Loucy (cell line): ENCODE data around the gene MRPS10.
"Not testable (repeated sequence)": the region's sequence is repeated elsewhere in the genome, so short reads cannot be mapped to it uniquely, and the experiment has no call there.

ENCODE experiments used
- H2AFZ ChIP-seq: fragments of 200-600 bp; sonication (generic); 2 replicates; pipeline ENCODE4 v1.6.0; 2016; ENCODE audit warnings: antibody characterized with exemption, mild to moderate bottlenecking, low read length, moderate library complexity
- H3F3A ChIP-seq: fragments of 200-600 bp; 2 replicates; pipeline ENCODE4 v1.6.0; 2016; ENCODE audit warnings: antibody characterized with exemption, low read depth, mild to moderate bottlenecking
- H3K27me3 ChIP-seq: fragments of 200-600 bp; sonication (generic); 2 replicates; pipeline ENCODE4 v1.6.1; 2014; ENCODE audit warnings: low read length, mild to moderate bottlenecking; ENCODE audit not compliant: insufficient read depth, poor library complexity, severe bottlenecking
- H3K36me3 ChIP-seq: fragments of 200-600 bp; sonication (generic); 2 replicates; pipeline ENCODE4 v1.6.1; 2016; ENCODE audit warnings: low read length; ENCODE audit not compliant: insufficient read depth
- H3K4me1 ChIP-seq: fragments of 200-600 bp; sonication (generic); 2 replicates; pipeline ENCODE4 v1.5.1; 2014; ENCODE audit warnings: low read length, mild to moderate bottlenecking; ENCODE audit not compliant: insufficient read depth, poor library complexity, severe bottlenecking
- H3K4me2 ChIP-seq: fragments of 200-600 bp; sonication (generic); 2 replicates; pipeline ENCODE4 v1.6.0; 2014; ENCODE audit warnings: antibody characterized with exemption, low read length, low read depth, mild to moderate bottlenecking; ENCODE audit not compliant: poor library complexity, severe bottlenecking
- H3K4me3 ChIP-seq: fragments of 200-600 bp; sonication (generic); 2 replicates; pipeline ENCODE4 v1.5.1; 2014; ENCODE audit warnings: low read length, mild to moderate bottlenecking, mixed read lengths; ENCODE audit not compliant: poor library complexity, severe bottlenecking
- H3K79me2 ChIP-seq: fragments of 200-600 bp; sonication (generic); 2 replicates; pipeline ENCODE4 v1.6.1; 2014; ENCODE audit warnings: low read length; ENCODE audit not compliant: insufficient read depth
- H3K9ac ChIP-seq: fragments of 200-600 bp; sonication (generic); 2 replicates; pipeline ENCODE4 v1.6.0; 2014; ENCODE audit warnings: mild to moderate bottlenecking, low read depth, low read length, moderate library complexity; ENCODE audit not compliant: poor library complexity, severe bottlenecking
- H3K9me2 ChIP-seq: fragments of 200-600 bp; sonication (generic); replicated peaks from 2 replicates; pipeline ENCODE4 v1.6.1; 2016; ENCODE audit warnings: low read depth, low read length, mixed read lengths
- H3K9me3 ChIP-seq: fragments of 200-600 bp; sonication (generic); 2 replicates; pipeline ENCODE4 v1.6.1; 2014; ENCODE audit warnings: mild to moderate bottlenecking, antibody characterized with exemption, low read length, low read depth; ENCODE audit not compliant: insufficient read depth
- H4K20me1 ChIP-seq: fragments of 200-600 bp; sonication (generic); 2 replicates; pipeline ENCODE4 v1.6.0; 2014; ENCODE audit warnings: antibody characterized with exemption, low read length, mild to moderate bottlenecking; ENCODE audit not compliant: insufficient read depth, poor library complexity, severe bottlenecking
- EZH2phosphoT487 ChIP-seq: fragments of 200-600 bp; IDR thresholded peaks from 2 replicates; pipeline ENCODE4 v1.6.1; 2018; ENCODE audit warnings: antibody characterized with exemption, mild to moderate bottlenecking, moderate library complexity, borderline replicate concordance
- TF ChIP-seq, protein P1 (sequence below): fragments of 200-600 bp; sonication (generic); conservative IDR thresholded peaks from 2 replicates; pipeline ENCODE4 v1.5.1; 2014; ENCODE audit warnings: mild to moderate bottlenecking, antibody characterized with exemption, low read length

The MRPS10 gene

DNA sequence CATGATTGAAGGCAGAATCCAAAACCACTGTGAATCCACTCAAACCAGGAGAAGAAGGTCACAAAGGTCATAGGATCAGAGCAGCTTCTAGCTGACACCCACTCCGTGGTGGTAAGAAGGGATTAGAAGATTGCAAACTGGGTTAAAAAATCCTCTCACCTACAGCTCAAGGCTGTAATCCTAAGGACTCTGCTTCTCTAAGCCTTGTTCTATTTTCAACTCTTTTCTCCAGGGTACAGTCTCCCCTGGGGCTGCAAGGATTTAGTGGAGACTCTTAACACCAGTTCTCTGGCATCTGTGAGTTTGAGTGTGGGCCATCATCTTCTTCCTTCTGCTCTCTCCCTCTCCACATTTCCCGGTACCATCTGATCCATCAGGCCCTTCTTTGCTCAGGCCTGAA, 44.6 kb downstream of the MRPS10 start, which contains the start of gene GUCA1A:
TSS of gene GUCA1A (plus strand) at position 264 of the 400 bp plus-strand sequence. CDS start 250 bp downstream, outside the sequence.
- H4K20me1 ChIP-seq: no peaks in the 10 kb centered on the region
- no peaks in the 10 kb centered on the region for H3K36me3 ChIP-seq
- no peaks in the 10 kb centered on the region for H3K27me3 ChIP-seq
- no peaks in the 10 kb centered on the region for H3K9me3 ChIP-seq
- no peak for TF ChIP-seq EZH2phosphoT487
- TF ChIP-seq, protein P1, sequence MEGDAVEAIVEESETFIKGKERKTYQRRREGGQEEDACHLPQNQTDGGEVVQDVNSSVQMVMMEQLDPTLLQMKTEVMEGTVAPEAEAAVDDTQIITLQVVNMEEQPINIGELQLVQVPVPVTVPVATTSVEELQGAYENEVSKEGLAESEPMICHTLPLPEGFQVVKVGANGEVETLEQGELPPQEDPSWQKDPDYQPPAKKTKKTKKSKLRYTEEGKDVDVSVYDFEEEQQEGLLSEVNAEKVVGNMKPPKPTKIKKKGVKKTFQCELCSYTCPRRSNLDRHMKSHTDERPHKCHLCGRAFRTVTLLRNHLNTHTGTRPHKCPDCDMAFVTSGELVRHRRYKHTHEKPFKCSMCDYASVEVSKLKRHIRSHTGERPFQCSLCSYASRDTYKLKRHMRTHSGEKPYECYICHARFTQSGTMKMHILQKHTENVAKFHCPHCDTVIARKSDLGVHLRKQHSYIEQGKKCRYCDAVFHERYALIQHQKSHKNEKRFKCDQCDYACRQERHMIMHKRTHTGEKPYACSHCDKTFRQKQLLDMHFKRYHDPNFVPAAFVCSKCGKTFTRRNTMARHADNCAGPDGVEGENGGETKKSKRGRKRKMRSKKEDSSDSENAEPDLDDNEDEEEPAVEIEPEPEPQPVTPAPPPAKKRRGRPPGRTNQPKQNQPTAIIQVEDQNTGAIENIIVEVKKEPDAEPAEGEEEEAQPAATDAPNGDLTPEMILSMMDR: no peak
- H3K4me1 ChIP-seq: no peaks in the 10 kb centered on the region
- H3K4me2 ChIP-seq: no peak within 1 kb of the TSS
- no peaks in the 10 kb centered on the region for H3K9me2 ChIP-seq
- H3F3A ChIP-seq: no peaks in the 10 kb centered on the region
- no peak within 1 kb of the TSS for H3K4me3 ChIP-seq
- no peak within 1 kb of the TSS for H3K9ac ChIP-seq
- H2AFZ ChIP-seq: no peak within 1 kb of the TSS
- no peaks in the 10 kb centered on the region for H3K79me2 ChIP-seq

DNA sequence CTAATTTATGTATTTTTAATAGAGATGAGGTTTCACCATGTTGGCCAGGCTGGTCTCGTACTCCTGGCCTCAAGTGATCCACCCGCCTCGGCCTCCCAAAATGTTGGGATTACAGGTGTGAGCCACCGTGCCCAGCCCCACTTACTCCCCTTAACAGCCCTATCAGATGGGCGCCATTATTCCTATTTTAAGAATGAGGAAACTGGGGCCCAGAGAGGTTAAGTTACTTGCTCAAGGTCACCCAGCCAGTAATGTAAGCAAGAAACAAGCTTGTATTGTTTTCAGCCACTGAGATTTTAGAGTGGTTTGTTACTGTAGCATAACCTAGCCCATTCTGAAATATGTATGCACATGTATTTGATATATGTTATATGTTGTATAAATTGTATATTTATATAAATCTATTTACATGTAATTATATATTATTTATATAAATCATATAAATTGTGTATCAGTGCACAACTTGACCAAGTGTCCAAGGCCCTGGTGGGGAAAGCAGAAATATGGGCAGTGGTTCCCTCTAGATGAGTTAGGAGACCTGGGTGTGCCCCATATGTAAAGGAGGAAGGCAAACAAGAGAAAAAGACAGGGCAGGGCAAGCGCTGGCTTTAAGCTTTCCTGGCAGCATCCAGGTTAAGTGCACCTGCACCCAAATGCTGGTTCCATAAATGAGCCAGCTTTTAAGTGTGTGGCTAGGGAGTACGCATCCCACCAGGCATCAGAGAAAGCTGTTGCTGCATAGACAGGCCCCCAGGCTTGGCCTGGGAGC, 45.7 kb downstream of the MRPS10 start:
- no peaks in the 10 kb centered on the region for H3K36me3 ChIP-seq
- H4K20me1 ChIP-seq: no peaks in the 10 kb centered on the region
- H3K9me3 ChIP-seq: no peaks in the 10 kb centered on the region
- H3K4me1 ChIP-seq: no peaks in the 10 kb centered on the region
- H2AFZ ChIP-seq: no peak overlapping the region
- H3F3A ChIP-seq: no peaks in the 10 kb centered on the region
- H3K4me2 ChIP-seq: no peak overlapping the region
- H3K9ac ChIP-seq: no peak overlapping the region
- H3K27me3 ChIP-seq: no peaks in the 10 kb centered on the region
- H3K9me2 ChIP-seq: no peaks in the 10 kb centered on the region
- TF ChIP-seq, protein P1: no peak
- TF ChIP-seq EZH2phosphoT487: no peak
- H3K79me2 ChIP-seq: no peaks in the 10 kb centered on the region
- no peak overlapping the region for H3K4me3 ChIP-seq

DNA sequence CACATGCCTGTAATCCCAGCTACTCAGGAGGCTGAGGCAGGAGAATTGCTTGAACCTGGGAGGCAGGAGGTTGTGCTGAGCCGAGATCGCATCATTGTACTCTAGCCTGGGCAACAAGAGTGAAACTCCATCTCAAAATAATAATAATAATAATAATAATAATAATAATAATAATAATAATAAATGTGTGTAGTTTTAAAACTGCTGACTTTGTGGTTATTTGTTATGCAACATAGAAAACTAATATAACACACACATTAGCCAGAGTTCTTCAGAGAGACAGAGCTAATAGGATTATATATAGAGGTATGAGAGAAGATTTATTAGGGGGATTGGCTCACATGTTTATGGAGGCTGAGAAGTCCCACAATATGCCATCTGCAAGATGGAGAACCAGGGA, 47.9 kb downstream of the MRPS10 start:
- H2AFZ ChIP-seq, H3K79me2 ChIP-seq, H3K4me3 ChIP-seq, H3K4me2 ChIP-seq, H3K4me1 ChIP-seq, H3K9me3 ChIP-seq, H4K20me1 ChIP-seq, H3F3A ChIP-seq, H3K9me2 ChIP-seq, H3K36me3 ChIP-seq, H3K9ac ChIP-seq, H3K27me3 ChIP-seq: not testable (repeated sequence)

DNA sequence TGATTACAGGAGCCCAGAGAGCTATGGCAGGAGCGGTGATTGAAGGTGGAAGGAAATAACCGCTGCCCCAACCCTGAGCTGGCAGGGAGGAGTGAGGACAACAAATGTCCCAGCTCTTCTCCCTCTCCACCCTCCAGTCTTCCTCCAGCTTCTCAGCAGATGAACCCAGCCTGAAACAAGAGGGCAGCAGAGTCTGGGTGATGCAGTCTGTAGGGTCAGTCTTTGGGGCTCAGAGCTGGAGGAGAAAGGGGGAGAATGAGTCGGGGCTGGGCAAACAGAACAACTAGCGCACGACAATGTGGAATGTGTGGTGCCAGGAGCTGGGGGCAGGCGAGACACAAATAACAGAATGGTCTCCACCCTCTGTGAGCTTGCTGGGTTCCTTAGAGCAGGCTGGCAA, 49.0 kb downstream of the MRPS10 start:
- TF ChIP-seq EZH2phosphoT487: no peak
- TF ChIP-seq, protein P1: no peak

More for the DNA sequence above, 49.0 kb downstream of the MRPS10 start:
- Histone ChIP-seq H3K9me2 (no peaks in the 10 kb centered on the region), H3K79me2 (no peaks in the 10 kb centered on the region), H3K4me3 (no peak overlapping the region), H3F3A (no peaks in the 10 kb centered on the region), H2AFZ (no peak overlapping the region), H3K36me3 (no peaks in the 10 kb centered on the region), H3K4me1 (no peaks in the 10 kb centered on the region), H3K27me3 (no peaks in the 10 kb centered on the region), H3K9ac (no peak overlapping the region), H4K20me1 (no peaks in the 10 kb centered on the region), H3K4me2 (no peak overlapping the region), H3K9me3 (no peaks in the 10 kb centered on the region)
